Esophagus muscularis mucosa (tissue), 4 donors: ENCODE results near the gene PLCH1. TPM values are rescaled to one million over a fixed set of nuclear protein-coding genes. Genes with fewer than 3 reads are reported as not detected.

Source experiments
- DNase-seq: peaks from one replicate; pipeline ENCODE4 v3.0.0-alpha.2; 2017; ENCODE audit errors: extremely low spot score
- H3K27ac ChIP-seq, 4 donors: fragments of 200-600 bp; sonication (generic); replicated peaks in 1 of 4; 1 replicate in 3 of 4; 2 replicates in 1 of 4; pipeline ENCODE4 v1.5.1; 2016 to 2019; ENCODE audit warnings: mild to moderate bottlenecking in 1 of 4
- H3K27me3 ChIP-seq, 4 donors: fragments of 200-600 bp; sonication (generic); one replicate each; pipeline versions ENCODE4 v1.5.1 to v1.6.0; 2016 to 2019
- H3K36me3 ChIP-seq, 4 donors: fragments of 200-600 bp; sonication (generic); one replicate each; pipeline ENCODE4 v1.5.1; 2016 to 2019
- H3K4me1 ChIP-seq, 4 donors: fragments of 200-600 bp; sonication (generic); one replicate each; pipeline ENCODE4 v1.5.1; 2016 to 2019
- H3K4me3 ChIP-seq, 4 donors: fragments of 200-600 bp; sonication (generic); 1 replicate in 2 of 4; 2 replicates in 2 of 4; pipeline ENCODE4 v1.5.1; 2016 to 2019; ENCODE audit warnings: mild to moderate bottlenecking in 4 of 4, moderate library complexity in 1 of 4
- H3K9me3 ChIP-seq, 4 donors: fragments of 200-600 bp; sonication (generic); 1 replicate in 3 of 4; 2 replicates in 1 of 4; pipeline ENCODE4 v1.5.1; 2016 to 2019
- CTCF ChIP-seq, 3 experiments: fragments of 200-600 bp in 2 of 3; fragments of 450-650 bp in 1 of 3; sonication (generic) in 2 of 3; IDR thresholded peaks; one replicate each; pipeline ENCODE4 v1.5.1; 2017 to 2019; ENCODE audit warnings: antibody characterized with exemption in 3 of 3, mild to moderate bottlenecking in 2 of 3, moderate library complexity in 1 of 3
- EP300 ChIP-seq: sonication (generic); formaldehyde crosslinking; IDR thresholded peaks from one replicate; pipeline ENCODE4 v1.6.1; 2017; ENCODE audit warnings: antibody characterized with exemption
- POLR2A ChIP-seq: fragments of 450-650 bp; IDR thresholded peaks from one replicate; pipeline ENCODE4 v1.6.1; 2017; ENCODE audit warnings: antibody characterized with exemption, moderate library complexity, mild to moderate bottlenecking, low read depth
- POLR2AphosphoS5 ChIP-seq, 2 donors: sonication (generic); formaldehyde crosslinking; IDR thresholded peaks; one replicate each; pipeline ENCODE4 v1.6.1; 2017; ENCODE audit warnings: antibody characterized with exemption in 2 of 2
- WGBS: methylation state at CpG from one replicate; pipeline ENCODE4 v1.1.5; 2018; 5-methylcytosine and 5-hydroxymethylcytosine counted together
- intact Hi-C: fragments of 100-400 bp; cut with DNase I; formaldehyde crosslinking; loops from one replicate; pipeline ENCODE4 v1.15.1; 2023
- total RNA-seq, 4 donors: library from RNA; depleted of rRNA; stranded (reverse); fragments of >200 nt; gene quantifications; one replicate each; pipeline versions ENCODE4 v1.1.0 to v1.2.1, GENCODE V29; 2016

Gene PLCH1
- total RNA-seq, 4 donors from 2014 or later, result under 0.01 to 0.52 (median 0.36) TPM

GRCh38 chr3:155411500-155412223 lies 333.2 kb downstream of the PLCH1 start:
- peaks cover 0 to 5% (median 0%) of the 10 kb centered on the region in 4 donors for H3K4me1 ChIP-seq
- intact Hi-C loops, result no loop called here
- DNase-seq, result peak; percentile 60
- no peaks in the 10 kb centered on the region for H3K27me3 ChIP-seq
- H3K4me3 ChIP-seq, result no peak overlapping the region
- no peaks in the 10 kb centered on the region for H3K9me3 ChIP-seq
- 68% methylated on average over 5 of the region's 5 CpGs for WGBS
- TF ChIP-seq EP300 (no peak), POLR2A (no peak), CTCF (IDR thresholded peaks at IDR 0.05) (no peak), POLR2AphosphoS5 (IDR thresholded peaks at IDR 0.05) (no peak)
- no peaks in the 10 kb centered on the region for H3K36me3 ChIP-seq
- no peak overlapping the region for H3K27ac ChIP-seq

- DNase-seq, result no peak
- Histone ChIP-seq H3K27ac (no peak overlapping the region), H3K36me3 (no peaks in the 10 kb centered on the region), H3K27me3 (no peaks in the 10 kb centered on the region), H3K9me3 (no peaks in the 10 kb centered on the region), H3K4me3 (no peak overlapping the region), H3K4me1 (peaks cover 0 to 5% (median 0%) of the 10 kb centered on the region in 4 donors)
- TF ChIP-seq CTCF (IDR thresholded peaks at IDR 0.05) (no peak), EP300 (no peak), POLR2A (no peak), POLR2AphosphoS5 (IDR thresholded peaks at IDR 0.05) (no peak)
- intact Hi-C loops, result no loop called here
These were observed 335.5 kb downstream of the PLCH1 start for GRCh38 chr3:155409336-155409735.

DNA sequence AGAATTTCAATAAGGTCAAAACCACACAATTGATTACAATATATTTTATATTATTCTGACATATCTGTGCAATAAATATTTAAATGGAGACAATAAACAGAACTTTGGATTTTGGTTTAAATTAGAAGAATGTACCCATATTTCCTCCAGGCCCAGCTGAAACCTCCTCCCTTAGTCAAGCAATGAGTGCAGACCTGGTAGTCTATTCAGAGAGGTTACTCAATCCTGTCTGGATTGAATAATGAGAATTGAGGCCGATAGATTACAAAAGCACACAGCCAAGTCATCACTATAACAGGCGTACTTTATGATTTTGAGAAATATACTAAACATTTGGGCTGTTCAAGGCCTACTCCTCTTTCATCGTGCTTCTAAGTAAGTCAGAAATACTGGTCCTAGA lies 336.9 kb downstream of the PLCH1 start:
- Histone ChIP-seq H3K36me3 (no peaks in the 10 kb centered on the region), H3K27me3 (no peaks in the 10 kb centered on the region), H3K4me1 (peaks cover 0 to under 1% (median 0%) of the 10 kb centered on the region in 4 donors), H3K4me3 (no peak overlapping the region), H3K9me3 (no peaks in the 10 kb centered on the region), H3K27ac (no peak overlapping the region)
- intact Hi-C loops, result no loop called here
- WGBS, result 88% methylated on average over 3 of the region's 3 CpGs
- DNase-seq, result no peak
- TF ChIP-seq EP300, result no peak
- no peak for TF ChIP-seq POLR2AphosphoS5 (IDR thresholded peaks at IDR 0.05)
- TF ChIP-seq CTCF (IDR thresholded peaks at IDR 0.05), result no peak
- no peak for TF ChIP-seq POLR2A

DNA sequence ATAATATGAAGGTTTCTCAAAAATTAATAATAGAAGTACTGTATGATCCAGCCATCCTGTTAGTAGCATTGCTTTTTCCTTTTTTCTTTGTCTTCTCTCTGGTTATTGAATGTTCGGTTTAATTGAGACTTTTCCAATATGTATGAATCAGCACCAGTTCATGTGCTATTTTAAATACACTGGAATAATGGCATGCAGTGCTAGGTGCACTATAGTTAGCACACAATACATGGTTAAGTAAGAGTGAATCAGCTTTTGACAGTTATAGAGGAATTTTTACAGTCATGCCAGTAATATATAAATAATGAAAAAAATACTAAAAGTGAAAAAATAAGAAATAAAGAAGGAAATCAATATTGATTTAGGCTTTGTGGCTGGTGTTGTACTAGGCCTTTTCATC lies 337.5 kb downstream of the PLCH1 start:
- no peaks in the 10 kb centered on the region for H3K9me3 ChIP-seq
- intact Hi-C loops, result no loop called here
- TF ChIP-seq POLR2AphosphoS5 (IDR thresholded peaks at IDR 0.05) (no peak), EP300 (no peak), CTCF (IDR thresholded peaks at IDR 0.05) (no peak), POLR2A (no peak)

DNA sequence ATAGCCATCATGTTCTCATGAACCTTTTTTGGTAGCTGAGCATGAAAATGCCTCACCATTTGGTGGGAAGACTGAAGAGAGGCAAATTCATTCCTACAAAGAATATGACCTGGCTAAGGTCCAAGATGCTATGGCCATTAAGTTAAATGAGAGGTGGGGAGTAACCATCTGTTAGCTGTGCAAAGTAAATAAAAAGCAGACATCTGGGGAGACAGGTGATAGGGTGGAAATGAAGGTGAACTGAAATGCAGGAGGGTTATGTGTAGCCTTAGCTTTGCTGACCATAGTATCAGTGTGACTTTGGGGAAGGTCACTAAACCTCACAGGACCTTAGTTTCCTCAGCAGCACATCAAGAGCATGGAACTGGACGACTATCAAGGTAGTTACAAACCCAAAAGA lies 340.4 kb downstream of the PLCH1 start:
- H3K4me3 ChIP-seq, result no peak overlapping the region
- H3K27me3 ChIP-seq, result no peaks in the 10 kb centered on the region
- TF ChIP-seq POLR2AphosphoS5 (IDR thresholded peaks at IDR 0.05), result no peak
- TF ChIP-seq POLR2A, result no peak
- TF ChIP-seq EP300, result no peak
- TF ChIP-seq CTCF (IDR thresholded peaks at IDR 0.05), result no peak
- no peaks in the 10 kb centered on the region for H3K36me3 ChIP-seq
- no peaks in the 10 kb centered on the region for H3K9me3 ChIP-seq
- no peaks in the 10 kb centered on the region for H3K4me1 ChIP-seq
- DNase-seq, result no peak
- H3K27ac ChIP-seq, result no peak overlapping the region
- 45% methylated on average over 1 of the region's 1 CpG for WGBS
- intact Hi-C loops, result no loop called here

More for the DNA sequence above, 337.5 kb downstream of the PLCH1 start:
- Histone ChIP-seq H3K27ac (no peak overlapping the region), H3K4me3 (no peak overlapping the region), H3K36me3 (no peaks in the 10 kb centered on the region), H3K27me3 (no peaks in the 10 kb centered on the region), H3K4me1 (no peaks in the 10 kb centered on the region)
- 81% methylated on average over 1 of the region's 1 CpG for WGBS
- no peak for DNase-seq
